NK-92 (cell line): ENCODE measurements around the gene EXOSC9.

ENCODE experiments used
- DNase-seq: peaks from one replicate; lab custom pipeline; 2025; ENCODE audit not compliant: unreplicated experiment; lab: John Stamatoyannopoulos, UW

The EXOSC9 gene

GRCh38 chr4:121788896-121789295 lies 12.2 kb upstream of the EXOSC9 start:
- no peak for DNase-seq

DNA sequence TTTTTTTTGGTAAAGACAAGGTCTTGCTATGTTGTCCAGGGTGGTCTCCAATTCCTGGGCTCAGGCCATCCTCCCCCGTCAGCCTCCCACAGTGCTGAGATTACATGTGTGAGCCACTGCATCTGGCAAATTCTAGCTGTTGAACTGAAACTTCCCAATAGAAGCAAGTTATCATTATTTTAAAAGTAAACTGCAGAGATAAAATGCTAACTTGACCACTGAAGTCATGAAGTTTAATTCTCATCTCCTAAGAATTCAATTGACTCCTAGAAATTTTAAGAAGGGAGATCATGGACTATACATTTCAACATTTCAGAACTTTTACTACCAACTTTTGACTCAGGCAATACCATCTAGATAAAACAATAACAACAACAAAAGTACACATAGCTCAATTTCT lies 11.7 kb upstream of the EXOSC9 start:
- no peak for DNase-seq

DNA sequence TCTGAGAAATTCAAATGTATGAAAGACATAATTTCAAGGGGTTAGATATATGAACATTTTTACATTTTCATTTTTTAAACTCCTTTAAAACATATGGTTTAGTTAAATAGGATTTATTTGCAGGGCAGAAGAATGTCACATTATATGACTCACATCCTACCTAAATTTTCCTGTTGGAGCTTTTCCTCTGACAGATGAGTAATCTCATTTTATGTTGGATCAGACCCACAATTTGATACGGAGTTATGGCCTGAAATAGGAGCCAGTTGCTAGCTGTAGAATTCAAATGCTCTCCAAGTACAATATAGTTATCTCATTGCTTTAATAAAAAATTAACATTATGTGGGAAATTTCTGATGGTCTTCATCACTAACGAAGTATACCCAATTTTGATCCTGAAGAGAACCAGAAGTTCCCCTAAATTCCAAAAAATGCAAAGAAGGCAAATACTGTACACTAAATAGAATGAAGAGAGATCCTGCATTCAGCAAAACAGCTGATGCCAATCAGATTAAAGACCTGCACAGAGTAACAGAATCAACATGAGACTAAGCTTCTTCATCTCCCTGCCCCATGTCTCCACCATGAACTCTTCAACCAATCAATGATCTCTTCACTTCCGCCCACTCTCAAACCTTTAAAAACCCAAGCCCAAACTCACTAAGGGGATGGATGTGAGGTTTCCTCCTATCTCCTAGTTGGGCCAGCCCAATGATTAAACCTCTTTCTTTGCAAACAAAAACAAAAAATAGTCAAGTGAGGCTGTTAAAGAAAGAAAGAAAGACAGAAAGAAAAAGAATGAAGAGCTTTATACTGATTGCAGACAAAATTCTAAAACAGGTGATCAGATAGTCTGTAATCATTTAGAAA lies 10.9 kb upstream of the EXOSC9 start:
- DNase-seq: no peak

- DNase-seq: no peak
These were observed 10.1 kb upstream of the EXOSC9 start for GRCh38 chr4:121790976-121791375.

DNA sequence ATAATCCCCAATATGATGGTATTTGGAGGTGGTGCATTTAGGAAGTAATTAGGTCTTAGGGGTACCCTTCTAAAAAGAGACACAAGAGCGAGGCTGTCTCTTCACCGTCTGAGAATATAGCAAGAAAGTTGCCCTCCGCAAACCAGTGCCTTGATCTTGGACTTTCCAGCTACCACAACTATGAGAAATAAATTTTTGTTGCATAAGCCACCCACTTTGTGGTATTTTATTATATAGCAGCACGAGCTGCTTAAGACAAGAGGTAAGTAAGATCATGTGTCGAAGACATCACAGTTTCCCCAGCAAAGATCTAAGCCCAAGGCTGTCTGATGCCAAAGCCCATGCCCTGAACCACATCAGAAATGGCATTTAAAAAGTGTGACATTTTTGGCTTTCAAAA lies 9.6 kb upstream of the EXOSC9 start:
- DNase-seq: no peak

- DNase-seq: no peak
These were observed 8.2 kb upstream of the EXOSC9 start for GRCh38 chr4:121792966-121793365.

- no peak for DNase-seq
These were observed 6.5 kb upstream of the EXOSC9 start for GRCh38 chr4:121794505-121795188.

DNA sequence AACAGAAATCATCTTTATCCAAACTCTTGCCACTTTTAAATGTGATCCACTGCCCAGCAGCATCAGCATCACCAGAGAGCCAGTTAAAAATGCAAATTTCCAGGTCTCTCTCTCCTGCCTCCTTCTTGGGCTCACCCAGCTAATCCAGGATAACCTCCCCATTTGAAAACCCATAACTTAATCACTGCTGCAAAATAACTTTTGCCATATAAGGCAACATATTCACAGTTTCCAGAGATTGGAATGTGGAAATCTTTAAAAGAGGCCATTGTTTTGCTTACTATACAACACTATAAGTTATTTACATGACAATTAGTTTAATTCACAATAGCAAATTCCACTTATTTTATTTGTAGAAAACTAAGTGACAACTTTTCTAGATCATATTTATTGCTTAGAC lies 4.8 kb upstream of the EXOSC9 start:
- no peak for DNase-seq

GRCh38 chr4:121799208-121799823 lies 1.8 kb upstream of the EXOSC9 start:
- no peak for DNase-seq

GRCh38 chr4:121799867-121800501 lies 1.1 kb upstream of the EXOSC9 start:
- no peak for DNase-seq

GRCh38 chr4:121800638-121800960 lies 524 bp upstream of the EXOSC9 start:
- no peak for DNase-seq

GRCh38 chr4:121801715-121802075 lies 572 bp downstream of the EXOSC9 start:
- no peak for DNase-seq

DNA sequence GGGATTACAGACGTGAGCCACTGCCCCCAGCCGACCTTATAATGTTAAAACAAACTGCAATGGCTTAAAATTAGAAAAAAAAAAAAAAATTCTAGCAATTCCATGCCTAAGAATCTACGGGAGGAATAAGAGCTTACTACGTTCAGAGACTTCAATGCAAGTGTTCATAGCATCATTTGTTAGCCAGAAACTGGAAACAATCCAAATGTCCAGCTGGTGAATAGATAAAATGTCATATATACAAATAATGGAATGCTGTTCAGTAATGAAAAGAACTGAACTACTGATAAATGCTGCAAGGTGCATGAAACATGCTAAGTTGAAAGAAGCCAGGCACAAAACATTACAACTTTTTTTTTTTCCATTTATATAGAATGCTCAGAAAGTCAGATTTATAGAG lies 5.3 kb downstream of the EXOSC9 start:
- DNase-seq: no peak

GRCh38 chr4:121811122-121811521 lies 10.0 kb downstream of the EXOSC9 start:
- DNase-seq: no peak

DNA sequence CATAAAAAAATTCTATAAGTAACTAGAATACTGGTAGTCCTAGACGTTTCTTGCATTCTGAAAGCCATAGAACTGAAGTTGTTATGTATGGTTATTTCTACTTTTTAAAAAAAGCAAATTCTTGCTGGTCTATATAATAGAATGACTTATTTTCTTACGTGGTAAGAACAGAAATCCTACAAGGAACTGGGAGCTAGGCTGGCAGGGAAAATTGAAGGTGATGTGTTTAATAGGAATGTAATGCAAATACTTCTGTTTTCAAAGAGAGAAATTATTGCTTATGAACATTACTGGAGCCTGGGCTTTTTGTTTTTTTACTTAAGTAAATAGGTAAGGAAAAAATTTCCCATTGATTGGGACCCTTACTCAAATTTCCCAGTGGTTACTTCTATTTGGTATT lies 13.6 kb downstream of the EXOSC9 start:
- no peak for DNase-seq

- no peak for DNase-seq
These were observed 15.9 kb downstream of the EXOSC9 start for GRCh38 chr4:121817006-121817405.

GRCh38 chr4:121817701-121818100 lies 16.6 kb downstream of the EXOSC9 start:
- no peak for DNase-seq

DNA sequence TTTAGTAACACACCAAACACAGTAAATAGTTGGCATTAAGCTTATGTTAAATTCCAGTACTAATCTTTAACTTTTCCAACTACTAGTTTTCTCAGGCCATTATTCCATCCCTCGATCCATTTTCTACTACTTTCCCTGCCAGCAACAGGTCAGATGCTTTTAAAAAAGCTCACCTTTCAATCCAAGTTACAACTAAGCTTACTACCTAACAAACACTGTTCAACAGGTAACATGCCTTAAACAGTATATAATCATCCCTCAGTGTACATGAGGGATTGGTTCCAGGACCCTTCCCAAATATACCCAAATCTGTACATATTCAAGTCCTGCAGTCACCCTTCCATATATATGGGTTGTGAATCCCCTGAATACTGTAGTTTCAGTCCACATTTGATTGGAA lies 17.1 kb downstream of the EXOSC9 start:
- no peak for DNase-seq

- no peak for DNase-seq
These were observed 18.3 kb downstream of the EXOSC9 start for GRCh38 chr4:121819216-121819965.

- no peak for DNase-seq
These were observed 20.9 kb downstream of the EXOSC9 start for GRCh38 chr4:121822047-121822446.
